K562 (cell line): ENCODE data around the gene TUBGCP6. TPM values are rescaled to one million over a fixed set of nuclear protein-coding genes. Genes with fewer than 3 reads are reported as not detected.

Source experiments
- ATAC-seq: fragments of 200-7000 bp; cut with Tn5 transposase; 3 replicates; pipeline ENCODE4 v1.9.1; 2020; ENCODE audit warnings: moderate library complexity
- BruUV-seq: library from RNA; stranded (reverse); fragments of 400-500 nt; replicated peaks from 2 replicates; lab custom pipeline; 2021; lab: Mats Ljungman, UMichigan
- CTCF ChIA-PET: fragments of 300-600 bp; formaldehyde crosslinking; extraction: SDS; loops from one replicate; lab custom pipeline; 2021; ENCODE audit warnings: low intra/inter-chr PET ratio; lab: Yijun Ruan, JAX
- POLR2A ChIA-PET: fragments of 300-600, 350-650 bp; sonication (Branson Sonifier 250); formaldehyde crosslinking; extraction: SDS; loops from one replicate; lab custom pipeline; 2021; ENCODE audit warnings: antibody characterized with exemption, inconsistent platforms; lab: Yijun Ruan, JAX
- DNase-seq, 4 experiments: peaks; one replicate each; pipeline versions ENCODE4 v3.0.0 to v3.0.0-alpha.2; 2011 to 2018; ENCODE audit warnings: low spot score in 3 of 4, mixed read lengths in 3 of 4; ENCODE audit errors: extremely low read depth in 1 of 4
- FAIRE-seq: peaks from 2 replicates; lab custom pipeline; 2011; peaks lifted over from hg19 to GRCh38; lab: Jason Lieb, UNC
- H2AFZ ChIP-seq: 2 replicates; pipeline ENCODE4 v1.6.0; 2011; ENCODE audit warnings: low read depth, low read length, control low read depth, inconsistent platforms
- H3K27ac ChIP-seq: fragments of 200-600 bp; 3 replicates; pipeline ENCODE4 v1.8.0; 2011; ENCODE audit warnings: low read depth, mild to moderate bottlenecking, control low read depth, inconsistent platforms, low read length, moderate library complexity, mixed read lengths; ENCODE audit errors: extremely low read depth
- H3K27me3 ChIP-seq, 2 experiments: fragments of 300-600 bp in 1 of 2; 2 replicates in 1 of 2; 3 replicates in 1 of 2; pipeline versions ENCODE4 v1.6.0 to v1.8.0; 2011; ENCODE audit warnings: inconsistent platforms in 2 of 2, low read length in 2 of 2, mild to moderate bottlenecking in 1 of 2, mixed read lengths in 1 of 2, moderate library complexity in 1 of 2; ENCODE audit not compliant: control insufficient read depth in 2 of 2, insufficient read depth in 2 of 2
- H3K36me3 ChIP-seq: fragments of 300-600 bp; 3 replicates; pipeline ENCODE4 v1.8.0; 2011; ENCODE audit warnings: mild to moderate bottlenecking, low read length, inconsistent platforms; ENCODE audit not compliant: control insufficient read depth, insufficient read depth
- H3K4me1 ChIP-seq, 2 experiments: fragments of 200-600 bp in 1 of 2; replicated peaks in 1 of 2; 2 replicates in 1 of 2; 3 replicates in 1 of 2; pipeline versions ENCODE4 v1.5.1 to v1.8.0; 2011; ENCODE audit warnings: inconsistent platforms in 2 of 2, low read length in 2 of 2, mild to moderate bottlenecking in 1 of 2, mixed read lengths in 1 of 2, moderate library complexity in 1 of 2; ENCODE audit not compliant: control insufficient read depth in 2 of 2, insufficient read depth in 2 of 2
- H3K4me2 ChIP-seq: 2 replicates; pipeline ENCODE4 v1.6.1; 2011; ENCODE audit warnings: low read length, control low read depth, inconsistent platforms, mixed read lengths; ENCODE audit not compliant: insufficient read depth
- H3K4me3 ChIP-seq: fragments of 200-600 bp; sonication (generic), shearing (Covaris generic); 2 replicates; pipeline ENCODE4 v1.5.1; 2016; ENCODE audit warnings: control low read depth, inconsistent platforms
- H3K79me2 ChIP-seq: fragments of 200-600 bp; 3 replicates; pipeline ENCODE4 v1.8.0; 2011; ENCODE audit warnings: low read length, inconsistent platforms; ENCODE audit not compliant: control insufficient read depth, insufficient read depth
- H3K9ac ChIP-seq, 2 experiments: 2 replicates each; pipeline versions ENCODE4 v1.6.0 to v1.6.1; 2011; ENCODE audit warnings: low read depth in 2 of 2, low read length in 2 of 2, control low read depth in 1 of 2, inconsistent platforms in 1 of 2, mild to moderate bottlenecking in 1 of 2, mixed read lengths in 1 of 2; ENCODE audit not compliant: insufficient read depth in 1 of 2
- H3K9me1 ChIP-seq: one replicate; pipeline ENCODE4 v1.6.0; 2011; ENCODE audit warnings: inconsistent platforms, mild to moderate bottlenecking, low read length, moderate library complexity; ENCODE audit not compliant: control insufficient read depth, insufficient read depth
- H3K9me3 ChIP-seq: replicated peaks from 2 replicates; pipeline ENCODE4 v1.5.1; 2011; ENCODE audit warnings: low read depth, low read length, inconsistent platforms; ENCODE audit not compliant: control insufficient read depth, insufficient read depth
- H4K20me1 ChIP-seq: replicated peaks from 2 replicates; pipeline ENCODE4 v1.6.1; 2011; ENCODE audit warnings: low read length, inconsistent platforms, mixed read lengths; ENCODE audit not compliant: control insufficient read depth, insufficient read depth
- DPF2 ChIP-seq: fragments of 450-650 bp; IDR thresholded peaks from 2 replicates; pipeline ENCODE4 v1.6.1; 2016
- RBM17 ChIP-seq: fragments of 200-400 bp; formaldehyde crosslinking; IDR thresholded peaks from 2 replicates; pipeline ENCODE4 v1.6.1; 2017; ENCODE audit warnings: low read depth, mild to moderate bottlenecking, low read length, borderline replicate concordance
- TBL1XR1 ChIP-seq, 2 experiments: IDR thresholded peaks; 2 replicates each; pipeline ENCODE4 v1.6.1; 2012; ENCODE audit warnings: improper control_type of control experiment in 2 of 2, low read length in 2 of 2, mild to moderate bottlenecking in 1 of 2
- ZNF274 ChIP-seq: IDR thresholded peaks from 2 replicates; pipeline ENCODE4 v1.6.1; 2011; ENCODE audit warnings: low read depth, mild to moderate bottlenecking, low read length, moderate library complexity, borderline replicate concordance
- ZNF561 ChIP-seq: fragments of 450-650 bp; formaldehyde crosslinking; conservative IDR thresholded peaks from 2 replicates; pipeline ENCODE4 v1.4.0; 2020; ENCODE audit warnings: mild to moderate bottlenecking, moderate library complexity
- WGBS: fragments of 100-300 bp; shearing (Covaris generic); methylation state at CpG from one replicate; pipeline ENCODE4 v1.1.6; 2016; ENCODE audit warnings: low coverage, mixed read lengths; ENCODE audit not compliant: insufficient coverage; ENCODE audit errors: missing lambda C conversion rate; 5-methylcytosine and 5-hydroxymethylcytosine counted together
- in situ Hi-C: fragments of 300-500 bp; cut with MboI; formaldehyde crosslinking; loops from 4 replicates; pipeline ENCODE4 v1.15.0; 2018; ENCODE audit warnings: inconsistent platforms, mixed read lengths
- intact Hi-C: fragments of 100-400 bp; cut with micrococcal nuclease; formaldehyde crosslinking; loops from 2 replicates; pipeline ENCODE4 v1.14.2; 2022
- polyA plus RNA-seq, 8 experiments: library from polyadenylated mRNA; depleted of rRNA in 4 of 8; stranded (reverse) in 5 of 8; unstranded in 3 of 8; fragments of >200 nt; fragmentation: Nextera tagmentation in 2 of 8; fragmentation: Illumina TruSeq in 1 of 8; extraction: Ambion mirVana in 2 of 8; extraction: Trizol in 1 of 8; gene quantifications; 2 replicates each; pipeline versions ENCODE4 v1.2.1 to v1.2.3, GENCODE V29; 2011 to 2014; ENCODE audit warnings: inconsistent platforms in 1 of 8, missing spikeins in 1 of 8
- total RNA-seq, 7 experiments: library from RNA; depleted of rRNA in 6 of 7; stranded (reverse); fragments of >200 nt in 6 of 7; fragmentation: Illumina TruSeq in 2 of 7; extraction: Trizol in 2 of 7; gene quantifications; 2 replicates each; pipeline versions ENCODE4 v1.2.1 to v1.2.3, GENCODE V29; 2011 to 2021; ENCODE audit warnings: low replicate concordance in 1 of 7

Gene TUBGCP6
- total and polyA plus RNA-seq, 9 of the 15 experiments (the other 6 are each of a cell fraction or from before 2014, with no cell fraction given) = 0.76 to 33.0 (median 10.1) TPM

DNA sequence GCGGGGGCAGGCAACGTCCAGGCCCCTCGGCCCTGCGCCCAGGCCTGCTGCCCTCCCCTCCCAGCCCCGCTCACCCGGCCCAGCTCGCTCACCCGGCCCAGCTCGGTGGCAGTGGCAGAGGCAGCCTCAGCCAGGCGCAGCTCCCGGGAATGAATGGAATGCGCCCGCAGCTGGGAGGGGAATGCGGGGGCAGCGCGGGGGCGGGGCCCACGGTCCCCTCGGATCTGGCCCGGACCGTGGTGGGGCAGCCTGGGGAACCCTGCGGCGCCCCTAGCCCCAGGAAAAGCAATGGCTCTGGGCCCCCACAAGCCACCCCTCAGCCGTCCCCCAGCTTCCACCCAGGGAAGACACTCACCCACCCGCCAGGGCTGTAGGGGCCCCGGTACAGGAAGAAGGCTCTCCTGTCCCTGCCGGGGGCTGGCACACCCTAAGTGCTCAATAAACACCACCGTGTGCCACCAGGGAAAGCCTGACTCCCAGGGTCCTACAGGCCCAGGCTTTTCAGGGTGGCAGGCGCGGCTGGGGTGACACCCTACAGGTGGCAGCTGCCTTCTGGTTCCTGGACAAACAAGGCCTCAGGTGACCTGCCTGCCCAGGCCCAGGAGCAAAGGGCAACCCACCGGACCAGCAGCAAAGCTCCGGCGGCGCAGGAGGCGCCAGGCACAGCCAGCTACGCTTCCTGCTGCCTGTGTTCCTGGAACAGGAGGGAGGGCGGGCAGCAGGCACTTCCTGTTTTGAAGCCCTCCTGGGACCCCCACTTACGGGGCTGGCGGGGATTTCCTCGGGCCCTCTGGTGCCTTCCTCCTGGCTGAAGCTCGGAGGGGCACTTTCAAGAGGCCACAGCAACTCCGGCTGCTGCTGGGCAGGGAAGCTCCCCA is 48.9 kb upstream of the TUBGCP6 start:
- no peak overlapping the region for H3K9ac ChIP-seq
- in situ Hi-C loops (no loop called here), intact Hi-C loops (no loop called here)
- H3K79me2 ChIP-seq = peaks cover 21% of the 10 kb centered on the region; the same call in 2 of the 3 replicates
- no peak overlapping the region for H3K4me2 ChIP-seq
- peaks cover 0 to 37% of the 10 kb centered on the region in 2 experiments; a peak in 2 of 5 replicates for H3K4me1 ChIP-seq
- peaks cover 15% of the 10 kb centered on the region; the same call in 2 of the 3 replicates for H3K36me3 ChIP-seq
- TF ChIP-seq DPF2 (no peak), ZNF274 (no peak), ZNF561 (CRISPR knock-in tag) (no peak), TBL1XR1 (IDR thresholded peaks at IDR 0.05; ENCODE audit: low read length in 2 of 2) (no peak), RBM17 (no peak)
- ATAC-seq (no peak), DNase-seq (no peak), FAIRE-seq (no peak)
- BruUV-seq = no TSS peak
- H4K20me1 ChIP-seq = no peaks in the 10 kb centered on the region
- no peak overlapping the region for H3K27ac ChIP-seq
- H3K9me3 ChIP-seq = no peaks in the 10 kb centered on the region
- ChIA-PET CTCF (no interaction called here), POLR2A (interaction anchor here (0.6 to 1.8 kb wide), 7 partner anchors 10 to 359 kb away, joined by 3 to 11 read pairs (median 3); no protein-coding TSS in a partner anchor)
- WGBS = 88% methylated on average over 9 of the region's 42 CpGs
- H3K9me1 ChIP-seq = no peaks in the 10 kb centered on the region
- H2AFZ ChIP-seq = no peak overlapping the region
- no peaks in the 10 kb centered on the region for H3K27me3 ChIP-seq
- H3K4me3 ChIP-seq = no peak overlapping the region
